ENCODE results near the gene RRAGB. TPM values are rescaled to one million over a fixed set of nuclear protein-coding genes. Genes with fewer than 3 reads are reported as not detected.
"Not testable (repeated sequence)": the region's sequence is repeated elsewhere in the genome, so short reads cannot be mapped to it uniquely, and the experiment has no call there.

The RRAGB gene
- 14.8 TPM for total RNA-seq (2013)
- 10 to 100 TPM in 2 of 3 donors, 1 to 10 TPM in 1; 8.7 to 27.8 (median 16.3) TPM for polyA plus RNA-seq
- 5.4 and 7.7 TPM in 2 replicates for polyA minus RNA-seq
- 3.6 to 21.9 (median 12.1) reads per million in 11 experiments for total RNA-seq

GRCh38 chrX:55717521-55718497, at the start of gene RRAGB:
TSS of gene RRAGB (plus strand) at chrX:55717749. CDS start at chrX:55718328, 579 bp downstream.
- no peaks in the 10 kb centered on the region for H3K27me3 ChIP-seq (ENCODE audit: control insufficient read depth in 2 of 2, insufficient read depth in 2 of 2, low read length in 2 of 2)
- peak; percentile 87 to 90 (median 87) for DNase-seq
- peaks cover 0 to 7% (median 0%) of the 10 kb centered on the region in 7 donors for H3K9me3 Mint-ChIP-seq
- 0% methylated on average over 14 of the region's 46 CpGs for WGBS (ENCODE audit: insufficient coverage)
- peak within 1 kb of the TSS; percentile 84 to 93 for H3K4me3 Mint-ChIP-seq
- H3K36me3 ChIP-seq (replicated peaks in 1 of 2; ENCODE audit: control insufficient read depth in 1 of 2, insufficient read depth in 2 of 2, low read length in 2 of 2) = peaks cover 4 to 28% of the 10 kb centered on the region in 2 donors
- H3K4me3 ChIP-seq (replicated peaks in 1 of 3; ENCODE audit: low read depth in 2 of 3, low read length in 3 of 3) = peak within 1 kb of the TSS; percentile 61 to 80 (median 78)
- no peaks in the 10 kb centered on the region for H3K9me3 ChIP-seq (replicated peaks in 1 of 2; ENCODE audit: control insufficient read depth in 1 of 2, insufficient read depth in 1 of 2, low read length in 2 of 2)
- H4K20me1 ChIP-seq (ENCODE audit: insufficient read depth, low read length) = no peaks in the 10 kb centered on the region
- peaks cover 8% of the 10 kb centered on the region for H3K79me2 ChIP-seq (ENCODE audit: insufficient read depth, low read length)
- H3K4me2 ChIP-seq (replicated peaks; ENCODE audit: extremely low read depth, low read length, poor library complexity, severe bottlenecking) = peak within 1 kb of the TSS; percentile 70
- H3K27ac Mint-ChIP-seq = peak within 1 kb of the TSS; percentile 90 to 96 (median 94)
- peak within 1 kb of the TSS; percentile 78 for H3K9ac ChIP-seq (ENCODE audit: insufficient read depth, low read length, poor library complexity, severe bottlenecking)
- H3K27ac ChIP-seq (ENCODE audit: low read depth in 1 of 2, low read length in 2 of 2) = peak within 1 kb of the TSS; percentile 85 to 98
- peaks cover 0 to 2% (median 0%) of the 10 kb centered on the region in 3 donors for H3K27me3 Mint-ChIP-seq (ENCODE audit: low read depth in 3 of 3)
- H3K4me1 Mint-ChIP-seq = peaks cover 43% of the 10 kb centered on the region
- peaks cover 32 to 47% of the 10 kb centered on the region in 2 donors for H3K4me1 ChIP-seq (ENCODE audit: control insufficient read depth in 1 of 2, insufficient read depth in 2 of 2, low read length in 2 of 2)
- TF ChIP-seq, protein P1, sequence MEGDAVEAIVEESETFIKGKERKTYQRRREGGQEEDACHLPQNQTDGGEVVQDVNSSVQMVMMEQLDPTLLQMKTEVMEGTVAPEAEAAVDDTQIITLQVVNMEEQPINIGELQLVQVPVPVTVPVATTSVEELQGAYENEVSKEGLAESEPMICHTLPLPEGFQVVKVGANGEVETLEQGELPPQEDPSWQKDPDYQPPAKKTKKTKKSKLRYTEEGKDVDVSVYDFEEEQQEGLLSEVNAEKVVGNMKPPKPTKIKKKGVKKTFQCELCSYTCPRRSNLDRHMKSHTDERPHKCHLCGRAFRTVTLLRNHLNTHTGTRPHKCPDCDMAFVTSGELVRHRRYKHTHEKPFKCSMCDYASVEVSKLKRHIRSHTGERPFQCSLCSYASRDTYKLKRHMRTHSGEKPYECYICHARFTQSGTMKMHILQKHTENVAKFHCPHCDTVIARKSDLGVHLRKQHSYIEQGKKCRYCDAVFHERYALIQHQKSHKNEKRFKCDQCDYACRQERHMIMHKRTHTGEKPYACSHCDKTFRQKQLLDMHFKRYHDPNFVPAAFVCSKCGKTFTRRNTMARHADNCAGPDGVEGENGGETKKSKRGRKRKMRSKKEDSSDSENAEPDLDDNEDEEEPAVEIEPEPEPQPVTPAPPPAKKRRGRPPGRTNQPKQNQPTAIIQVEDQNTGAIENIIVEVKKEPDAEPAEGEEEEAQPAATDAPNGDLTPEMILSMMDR (IDR thresholded peaks at IDR 0.05) = peak; percentile 47
- intact Hi-C loops (cut with micrococcal nuclease) = loop anchor here (10.0 kb wide), 3 partner anchors 913 to 1183 kb away; partner anchors contain the start of genes GNL3L (in 1 of the 2) and MAGED2 (in 1 of the 2)
- peaks cover 16 to 20% of the 10 kb centered on the region in 2 donors for H3K36me3 Mint-ChIP-seq
- H2AFZ ChIP-seq (ENCODE audit: insufficient read depth, low read depth, low read length, poor library complexity, severe bottlenecking) = peak within 1 kb of the TSS; percentile 78

DNA sequence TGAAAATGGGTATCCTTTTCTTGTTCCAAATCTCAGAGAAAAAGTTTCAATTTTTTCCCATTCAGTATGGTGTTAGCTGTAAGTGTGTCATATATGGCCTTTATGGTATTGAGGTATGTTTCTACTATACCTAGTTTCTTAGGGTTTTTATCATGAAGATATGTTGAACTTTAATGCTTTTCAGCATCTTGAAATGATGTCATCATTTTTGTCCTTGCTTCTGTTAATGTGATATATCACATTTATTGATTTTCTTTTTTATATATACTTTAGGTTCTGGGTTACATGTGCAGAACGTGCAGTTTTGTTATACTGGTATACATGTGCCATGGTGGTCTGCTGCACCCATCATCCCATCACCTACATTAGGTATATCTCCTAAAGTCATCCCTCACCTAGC, 49.5 kb upstream of the RRAGB start:
- Mint-ChIP-seq H3K4me1 (no peaks in the 10 kb centered on the region), H3K9me3 (peaks cover 4 to 16% (median 7%) of the 10 kb centered on the region in 7 donors), H3K36me3 (no peaks in the 10 kb centered on the region), H3K27me3 (ENCODE audit: low read depth in 3 of 3) (no peaks in the 10 kb centered on the region), H3K4me3 (no peak overlapping the region), H3K27ac (no peak overlapping the region)
- Histone ChIP-seq H3K27me3 (ENCODE audit: control insufficient read depth in 2 of 2, insufficient read depth in 2 of 2, low read length in 2 of 2) (no peaks in the 10 kb centered on the region), H3K4me3 (replicated peaks in 1 of 3; ENCODE audit: low read depth in 2 of 3, low read length in 3 of 3) (no peak overlapping the region), H3K9me3 (replicated peaks in 1 of 2; ENCODE audit: control insufficient read depth in 1 of 2, insufficient read depth in 1 of 2, low read length in 2 of 2) (no peaks in the 10 kb centered on the region), H3K79me2 (ENCODE audit: insufficient read depth, low read length) (no peaks in the 10 kb centered on the region), H3K27ac (ENCODE audit: low read depth in 1 of 2, low read length in 2 of 2) (no peak overlapping the region), H3K4me1 (ENCODE audit: control insufficient read depth in 1 of 2, insufficient read depth in 2 of 2, low read length in 2 of 2) (no peaks in the 10 kb centered on the region), H3K4me2 (replicated peaks; ENCODE audit: extremely low read depth, low read length, poor library complexity, severe bottlenecking) (no peak overlapping the region), H3K36me3 (replicated peaks in 1 of 2; ENCODE audit: control insufficient read depth in 1 of 2, insufficient read depth in 2 of 2, low read length in 2 of 2) (no peaks in the 10 kb centered on the region), H4K20me1 (ENCODE audit: insufficient read depth, low read length) (no peaks in the 10 kb centered on the region), H2AFZ (ENCODE audit: insufficient read depth, low read depth, low read length, poor library complexity, severe bottlenecking) (no peak overlapping the region), H3K9ac (ENCODE audit: insufficient read depth, low read length, poor library complexity, severe bottlenecking) (no peak overlapping the region)
- WGBS (ENCODE audit: insufficient coverage) = no CpG with 5 or more reads among the region's 1 CpG
- intact Hi-C loops (cut with micrococcal nuclease) = no loop called here
- TF ChIP-seq, protein P1 (IDR thresholded peaks at IDR 0.05) = no peak
- DNase-seq = no peak

DNA sequence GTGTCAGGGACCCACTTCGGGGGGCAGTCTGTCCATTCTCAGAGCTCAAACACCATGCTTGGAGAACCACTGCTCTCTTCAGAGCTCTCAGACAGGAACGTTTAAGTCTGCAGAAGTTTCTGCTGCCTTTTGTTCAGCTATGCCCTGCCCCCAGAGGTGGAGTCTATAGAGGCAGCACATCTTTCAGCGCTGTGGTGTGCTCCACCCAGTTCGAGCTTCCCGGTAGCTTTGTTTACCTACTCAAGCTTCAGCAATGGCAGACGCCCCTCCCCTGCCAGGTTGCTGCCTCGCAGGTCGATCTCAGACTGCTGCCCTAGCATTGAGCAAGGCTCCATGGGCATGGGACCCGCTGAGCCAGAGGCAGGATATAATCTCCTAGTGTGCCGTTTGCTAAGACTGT, 29.0 kb upstream of the RRAGB start:
- H4K20me1 ChIP-seq (ENCODE audit: insufficient read depth, low read length); H3K27ac ChIP-seq (ENCODE audit: low read depth in 1 of 2, low read length in 2 of 2); H3K36me3 ChIP-seq (replicated peaks in 1 of 2; ENCODE audit: control insufficient read depth in 1 of 2, insufficient read depth in 2 of 2, low read length in 2 of 2); H3K4me3 Mint-ChIP-seq; H3K27me3 ChIP-seq (ENCODE audit: control insufficient read depth in 2 of 2, insufficient read depth in 2 of 2, low read length in 2 of 2); H3K27ac Mint-ChIP-seq; intact Hi-C loops (cut with micrococcal nuclease); H3K27me3 Mint-ChIP-seq (ENCODE audit: low read depth in 3 of 3); H3K4me1 ChIP-seq (ENCODE audit: control insufficient read depth in 1 of 2, insufficient read depth in 2 of 2, low read length in 2 of 2); H3K4me3 ChIP-seq (replicated peaks in 1 of 3; ENCODE audit: low read depth in 2 of 3, low read length in 3 of 3); H3K9ac ChIP-seq (ENCODE audit: insufficient read depth, low read length, poor library complexity, severe bottlenecking); H3K4me2 ChIP-seq (replicated peaks; ENCODE audit: extremely low read depth, low read length, poor library complexity, severe bottlenecking); DNase-seq; H3K36me3 Mint-ChIP-seq; H3K79me2 ChIP-seq (ENCODE audit: insufficient read depth, low read length); H2AFZ ChIP-seq (ENCODE audit: insufficient read depth, low read depth, low read length, poor library complexity, severe bottlenecking); H3K4me1 Mint-ChIP-seq: not testable (repeated sequence)
- WGBS (ENCODE audit: insufficient coverage) = 94% methylated on average over 3 of the region's 10 CpGs
- H3K9me3 Mint-ChIP-seq = peaks cover 12 to 39% (median 23%) of the 10 kb centered on the region in 7 donors
- peaks cover 14 to 16% of the 10 kb centered on the region in 2 donors for H3K9me3 ChIP-seq (replicated peaks in 1 of 2; ENCODE audit: control insufficient read depth in 1 of 2, insufficient read depth in 1 of 2, low read length in 2 of 2)

Measured in CD14-positive monocyte (primary cell).